HG02884 (cell line): ENCODE measurements around the gene PTPN22.

Experiments used
- ATAC-seq: cut with Tn5 transposase; IDR thresholded peaks from one replicate; pipeline ENCODE4 v1.9.1; 2021; ENCODE audit warnings: mild to moderate bottlenecking, moderate library complexity; ENCODE audit not compliant: unreplicated experiment

The PTPN22 gene

DNA sequence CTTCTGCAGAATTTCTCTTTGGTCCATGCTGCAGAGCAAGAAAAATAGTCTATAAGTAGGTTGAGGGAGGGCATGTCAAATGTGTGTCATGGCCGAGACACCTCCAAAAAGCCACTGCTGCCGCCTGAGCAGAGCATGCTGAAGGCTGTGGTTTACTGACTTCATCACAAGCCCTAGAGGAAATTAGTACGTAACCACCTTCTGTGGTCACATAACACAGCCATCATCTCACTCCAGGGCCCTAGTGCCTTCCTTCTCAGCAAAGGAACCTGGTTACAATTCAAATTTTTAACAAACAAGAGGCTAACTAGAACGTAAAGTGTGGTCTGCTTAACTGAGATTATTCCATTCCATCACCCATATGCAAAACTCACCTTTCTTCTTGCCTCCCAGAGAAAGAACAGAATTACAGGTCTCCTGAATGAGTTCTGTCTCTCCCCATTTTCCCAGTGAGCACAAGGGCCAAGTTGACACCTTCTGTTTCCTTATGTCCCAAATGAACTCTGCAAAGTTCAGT lies at the start of gene PTPN22:
Gene PTPN22, minus strand, starts transcription at position 116 of the 517 bp plus-strand sequence.
- peak; percentile 95 for ATAC-seq

DNA sequence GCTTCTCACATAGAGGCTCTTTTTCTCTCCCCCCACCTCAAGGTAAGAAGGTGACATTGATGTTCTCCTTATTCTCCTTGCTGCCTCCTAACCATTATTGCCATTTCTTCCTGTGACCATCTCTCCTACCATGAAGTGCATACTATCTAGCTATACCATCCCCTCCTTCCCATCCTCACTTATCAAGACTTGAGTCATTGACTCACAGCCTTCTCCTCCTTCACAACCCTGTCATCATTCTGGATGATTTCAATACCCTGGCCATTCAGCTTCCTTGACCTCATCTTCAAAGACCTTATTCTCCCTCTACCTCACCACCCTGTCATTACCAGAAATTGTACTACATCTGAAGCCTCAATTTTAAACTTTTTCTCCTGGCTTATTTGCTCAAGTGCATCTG lies 46.7 kb upstream of the PTPN22 start:
- no peak for ATAC-seq

DNA sequence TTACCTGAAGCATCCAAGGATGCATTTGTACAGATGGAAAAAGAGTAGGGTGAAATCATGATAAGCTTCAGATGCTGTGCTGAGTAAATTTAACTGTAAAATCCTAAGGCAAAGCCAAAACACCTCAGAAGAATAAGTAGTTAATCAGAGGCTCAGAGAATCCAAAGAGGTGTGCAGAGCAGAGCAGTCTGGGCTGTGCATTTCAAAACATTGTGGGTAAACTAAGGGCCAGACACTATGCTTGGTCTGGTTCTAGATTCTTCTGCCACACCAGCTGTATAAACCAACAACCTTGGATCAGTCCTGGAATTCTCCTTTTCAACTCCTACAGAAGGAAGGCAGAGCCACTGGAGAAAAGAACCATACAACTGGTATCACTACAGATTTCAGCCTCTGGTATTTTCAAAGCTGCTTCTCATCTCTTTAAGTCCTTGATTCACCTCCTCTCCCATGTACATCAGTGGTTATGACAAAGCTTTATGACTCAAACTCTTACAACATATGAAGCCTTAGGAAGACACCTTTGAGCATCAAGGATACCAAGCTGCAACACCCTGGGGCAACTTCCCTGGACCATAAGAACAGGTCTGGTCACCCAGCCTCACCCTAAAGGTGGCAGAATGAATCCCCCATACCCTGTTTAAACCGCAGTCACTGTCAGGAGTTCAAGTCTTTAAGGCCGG lies 46.0 kb upstream of the PTPN22 start:
- ATAC-seq = no peak

DNA sequence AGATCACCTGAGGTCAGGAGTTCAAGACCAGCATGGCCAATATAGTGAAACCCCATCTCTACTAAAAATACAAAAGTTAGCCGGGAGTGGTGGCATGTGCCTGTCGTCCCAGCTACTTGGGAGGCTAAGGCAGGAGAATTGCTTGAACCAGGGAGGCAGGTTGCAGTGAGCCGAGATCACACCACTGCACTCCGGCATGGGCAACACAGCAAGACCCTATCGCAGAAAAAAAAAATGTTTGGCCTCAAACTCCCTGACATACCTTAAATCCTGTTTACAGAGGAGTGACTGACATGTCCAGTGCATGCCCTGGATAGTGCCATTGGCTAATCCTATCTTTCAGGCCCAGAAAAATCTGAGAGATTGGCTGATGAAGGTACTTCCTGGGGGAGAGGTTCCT lies 45.5 kb upstream of the PTPN22 start:
- no peak for ATAC-seq

DNA sequence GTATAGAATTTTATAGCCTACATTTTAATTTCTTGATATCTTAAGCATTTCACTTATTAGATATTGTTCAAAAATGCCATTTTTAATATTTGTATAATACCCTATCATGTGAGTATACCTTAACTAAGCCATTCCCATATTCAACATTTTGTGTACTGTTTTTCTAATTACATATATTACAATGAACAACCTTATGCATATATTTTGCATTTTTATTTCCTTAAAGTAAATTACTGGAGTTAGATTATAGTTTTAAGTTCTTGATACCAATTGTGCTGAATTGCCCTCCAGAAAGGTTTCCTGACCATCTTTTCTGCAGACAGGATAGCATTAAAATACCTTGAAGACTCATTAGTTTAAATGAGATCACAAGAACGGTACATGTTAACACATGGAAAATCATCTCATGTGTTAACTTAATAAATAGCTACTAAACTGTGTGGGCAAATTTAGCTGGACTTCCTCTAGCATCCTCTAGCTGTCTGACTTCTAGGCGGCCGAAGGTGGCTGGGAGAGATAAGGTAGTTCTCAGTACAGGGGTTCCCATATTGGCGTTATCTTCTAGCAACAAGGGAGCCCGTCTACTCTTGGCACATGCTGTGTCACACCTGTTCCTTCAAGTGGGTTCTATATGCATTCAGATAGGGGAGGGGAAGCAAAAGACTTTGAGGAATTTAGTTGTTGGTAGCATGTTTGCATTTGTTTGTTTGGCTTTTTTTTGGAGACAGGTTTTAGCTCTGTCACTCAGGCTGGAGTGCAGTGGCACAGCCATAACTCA lies 42.6 kb upstream of the PTPN22 start:
- ATAC-seq = no peak

DNA sequence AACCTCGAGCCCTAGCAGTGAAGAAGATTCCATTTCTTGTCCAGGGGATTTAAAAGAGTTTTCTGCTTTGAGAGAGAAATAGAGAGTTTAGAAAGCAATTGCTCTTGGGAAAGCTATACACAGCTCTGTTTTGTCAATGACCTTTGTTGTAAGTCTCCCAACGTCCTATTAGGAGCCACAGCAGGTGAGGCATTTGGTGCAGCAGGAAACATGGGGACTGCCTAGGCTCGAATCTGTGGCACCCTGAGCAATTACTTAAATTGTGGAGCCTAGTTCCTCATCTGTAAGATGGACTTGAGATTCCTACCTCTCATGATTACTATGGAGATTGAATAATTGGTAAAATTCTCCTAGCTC lies 41.8 kb upstream of the PTPN22 start:
- no peak for ATAC-seq

DNA sequence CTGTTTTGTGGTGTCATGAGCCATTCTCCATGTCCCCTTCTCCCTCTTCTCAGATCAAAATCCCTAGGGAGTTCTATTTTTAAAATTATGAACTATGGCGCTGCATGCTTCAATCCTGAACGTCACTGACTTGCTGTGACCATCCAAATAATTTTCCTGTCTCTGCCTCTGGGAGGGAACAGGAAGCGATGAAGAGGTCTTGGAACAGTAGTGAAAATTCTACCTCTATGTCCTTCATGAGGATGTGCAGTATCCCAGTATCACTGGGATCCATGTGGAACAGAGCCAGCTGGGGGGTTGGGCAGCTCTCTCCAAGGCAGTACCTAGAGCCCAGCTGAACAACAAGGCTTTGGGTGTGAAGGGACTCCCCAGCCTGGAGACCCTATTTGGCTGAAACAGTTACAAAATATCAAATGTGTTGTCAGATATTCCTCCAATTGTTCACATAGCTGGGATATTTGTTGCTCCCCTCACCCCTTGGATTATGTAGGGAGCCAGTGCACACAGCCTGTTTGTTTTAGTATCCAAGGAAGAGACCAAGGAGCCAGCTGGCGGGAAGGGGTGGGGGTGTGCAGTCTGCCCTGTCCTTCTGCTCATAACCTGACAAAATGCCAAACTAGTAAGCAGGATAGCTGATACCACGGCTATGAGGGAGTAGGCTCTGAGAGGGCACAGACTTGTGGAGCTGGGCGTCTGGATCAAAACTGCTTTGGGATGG lies 41.2 kb upstream of the PTPN22 start:
- ATAC-seq = no peak

DNA sequence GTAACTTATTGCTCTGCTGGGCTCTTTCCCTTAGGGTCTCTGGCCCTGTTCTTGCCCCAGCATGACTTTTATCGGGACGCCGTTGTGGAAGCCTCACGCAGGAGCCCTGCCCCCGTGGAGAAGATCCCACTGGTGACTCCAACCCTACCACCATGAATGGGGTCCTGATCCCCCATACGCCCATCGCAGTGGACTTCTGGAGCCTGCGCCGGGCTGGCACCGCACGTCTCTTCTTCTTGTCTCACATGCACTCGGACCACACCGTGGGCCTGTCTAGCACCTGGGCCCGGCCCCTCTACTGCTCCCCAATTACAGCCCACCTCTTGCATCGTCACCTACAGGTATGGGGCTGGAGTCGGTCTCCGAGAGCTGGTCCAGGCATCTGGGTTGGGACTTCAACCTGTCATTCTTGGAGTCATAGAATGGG lies 33.9 kb upstream of the PTPN22 start:
- no peak for ATAC-seq

DNA sequence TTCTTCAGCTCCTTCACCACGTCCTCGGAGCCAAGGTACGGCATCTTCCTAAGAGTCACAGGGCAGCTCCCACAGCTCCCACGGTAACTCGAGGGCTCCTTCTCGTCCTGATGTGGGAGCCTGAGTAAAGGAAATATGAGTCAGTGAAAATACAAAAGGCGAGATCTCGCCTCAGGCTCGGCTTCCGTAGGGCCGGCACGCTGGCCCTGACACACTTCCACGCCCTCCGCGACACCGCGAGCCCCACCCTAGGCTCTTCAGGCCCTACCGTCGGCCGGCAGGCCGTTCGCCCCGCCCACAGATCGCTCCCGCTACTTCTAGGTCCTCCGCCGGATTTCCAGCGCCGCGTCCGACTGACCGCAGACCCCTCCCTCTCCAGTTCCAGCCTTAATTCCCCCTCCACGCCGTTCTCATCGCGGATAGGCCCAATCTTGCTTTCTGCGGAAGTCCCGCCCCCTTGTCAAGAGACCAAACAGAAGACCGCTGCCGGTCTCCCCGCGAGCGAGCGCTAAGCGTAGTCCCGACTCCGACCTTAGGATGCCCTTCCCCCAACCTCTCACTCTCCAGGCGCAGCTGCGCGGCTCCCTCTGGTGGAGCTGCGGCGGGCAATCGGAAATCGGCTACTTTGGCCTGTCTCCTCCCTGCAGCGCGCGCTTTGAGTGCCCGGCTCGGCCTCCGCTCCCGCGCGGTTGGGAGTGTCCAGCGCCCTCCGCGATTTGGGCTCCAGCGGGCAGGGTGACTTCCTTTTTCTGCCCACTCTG lies 33.3 kb upstream of the PTPN22 start, which contains the start of the genes AP4B1 and DCLRE1B:
Gene AP4B1, minus strand, starts transcription at position 126 of the 761 bp plus-strand sequence. Its CDS starts 82 bp downstream, at position 44.
Gene DCLRE1B, plus strand, starts transcription at position 653 of the 761 bp plus-strand sequence. CDS start 261 bp downstream, outside the sequence.
- peak; percentile 93 for ATAC-seq

DNA sequence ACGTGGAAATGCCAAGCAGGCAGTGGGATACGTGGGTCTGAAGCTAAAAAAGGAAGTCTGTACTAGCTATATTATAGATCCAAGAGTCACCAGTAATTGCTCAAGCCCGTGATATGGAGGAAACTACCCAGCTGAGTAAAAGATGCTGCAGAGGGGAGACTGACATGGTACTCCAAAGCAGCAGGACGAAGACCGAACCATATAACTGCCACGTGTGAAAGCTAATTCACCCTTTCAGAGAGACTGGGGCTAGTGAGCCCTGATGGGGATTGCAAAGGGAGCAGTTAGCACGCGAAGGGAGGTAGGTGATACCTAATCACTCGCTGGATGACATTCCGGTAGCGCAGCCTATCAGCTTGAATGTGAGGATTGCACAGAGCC lies 32.8 kb upstream of the PTPN22 start:
- ATAC-seq = peak; percentile 27

DNA sequence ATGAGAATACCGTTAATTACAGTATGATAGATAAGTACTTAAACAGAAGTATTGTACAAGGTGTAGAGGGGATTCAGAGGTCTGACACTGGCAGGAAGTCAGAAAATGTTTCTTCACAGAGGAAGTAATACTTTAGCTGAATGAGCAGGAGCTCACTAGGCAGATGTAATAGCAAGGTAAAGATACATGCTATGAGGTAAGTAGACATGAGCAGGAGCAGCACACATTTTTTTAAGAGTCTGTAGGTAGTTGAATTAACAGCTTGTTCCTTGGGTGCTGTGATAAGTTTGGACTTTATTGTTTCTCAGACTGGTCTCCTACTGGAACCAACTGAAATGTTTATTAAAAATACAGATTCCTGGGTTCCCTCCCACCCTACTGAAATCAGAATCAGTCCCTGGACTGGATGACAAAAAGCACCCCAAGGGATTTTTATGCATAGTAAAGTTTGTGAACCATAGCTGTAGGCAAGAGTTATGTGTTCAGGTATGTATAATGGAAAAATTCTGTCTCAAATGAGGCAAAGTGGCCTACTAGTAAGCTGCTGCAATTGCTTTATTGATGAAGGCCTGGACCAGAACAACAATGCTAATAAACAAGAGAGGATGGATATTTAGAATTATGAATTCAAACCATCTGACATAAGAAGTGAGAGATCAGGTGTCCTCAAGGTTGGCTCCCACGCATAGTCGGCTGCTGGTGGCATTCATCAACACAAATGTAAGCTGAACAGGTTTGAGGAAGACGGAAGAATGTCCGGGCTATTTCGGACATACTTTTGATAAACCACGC lies 32.2 kb upstream of the PTPN22 start:
- no peak for ATAC-seq

DNA sequence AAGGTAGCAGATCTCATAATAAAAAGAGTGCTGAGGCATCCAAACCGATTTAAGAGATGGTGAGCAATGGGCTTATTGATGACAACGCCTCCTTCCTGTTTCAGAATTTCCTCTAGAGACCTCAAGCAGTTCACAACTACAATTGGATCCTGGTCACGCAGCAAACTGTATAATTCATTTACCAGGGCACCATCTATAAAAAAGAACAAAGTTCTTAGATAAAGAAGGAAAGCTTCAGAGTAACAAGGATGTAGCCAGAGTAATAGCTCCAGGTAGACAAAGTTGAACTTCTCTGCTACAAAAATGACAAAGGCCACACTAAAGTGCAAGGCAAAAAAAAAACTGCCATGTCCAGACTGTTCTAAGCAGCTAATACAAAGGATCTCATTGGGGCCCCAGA lies 29.7 kb upstream of the PTPN22 start:
- ATAC-seq = no peak

DNA sequence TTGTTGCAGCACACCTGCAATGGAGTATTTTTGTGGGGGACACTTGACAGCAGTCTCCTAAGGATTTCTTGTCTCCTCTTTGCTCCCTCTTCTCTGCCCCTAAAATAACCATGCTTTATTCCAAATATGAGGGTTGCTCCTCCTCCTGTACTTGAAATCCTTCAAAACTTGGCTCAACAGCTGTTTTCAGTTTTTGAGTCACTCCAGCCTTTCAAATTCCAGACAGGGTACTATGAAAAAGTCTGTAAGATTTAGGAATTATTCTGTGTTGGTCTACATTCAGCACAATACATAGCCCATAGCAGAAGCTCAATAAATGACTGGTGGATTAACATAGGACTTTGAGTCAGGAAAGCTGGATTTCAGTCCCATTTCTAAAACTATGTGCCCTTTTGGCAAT lies 27.6 kb upstream of the PTPN22 start:
- no peak for ATAC-seq

DNA sequence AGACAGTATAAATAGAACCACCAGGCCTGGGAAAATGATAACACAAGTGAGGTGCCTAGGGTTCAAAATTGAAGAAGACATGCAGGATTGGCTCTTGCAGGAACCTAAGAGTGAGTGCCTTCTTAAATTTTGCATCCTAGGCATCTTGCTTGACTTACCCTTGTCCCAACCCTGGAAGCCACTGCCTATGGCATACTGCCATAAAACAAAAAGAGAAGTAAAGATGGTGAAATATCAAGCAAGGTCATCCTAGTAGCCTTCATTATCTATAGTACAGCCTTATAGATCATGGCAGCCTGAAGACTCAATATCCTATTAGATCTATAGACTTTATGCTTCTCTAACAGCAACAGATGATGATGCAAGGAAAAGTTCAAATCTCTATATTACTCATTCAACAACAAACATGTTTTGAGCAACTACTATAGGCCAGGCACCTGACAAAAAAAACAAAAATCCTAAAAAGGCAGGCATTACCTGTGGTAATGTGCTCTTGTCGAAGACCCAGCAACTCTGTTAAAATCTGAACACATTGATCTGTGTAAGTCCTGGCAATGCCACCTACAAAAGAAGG lies 26.8 kb upstream of the PTPN22 start:
- ATAC-seq = no peak

DNA sequence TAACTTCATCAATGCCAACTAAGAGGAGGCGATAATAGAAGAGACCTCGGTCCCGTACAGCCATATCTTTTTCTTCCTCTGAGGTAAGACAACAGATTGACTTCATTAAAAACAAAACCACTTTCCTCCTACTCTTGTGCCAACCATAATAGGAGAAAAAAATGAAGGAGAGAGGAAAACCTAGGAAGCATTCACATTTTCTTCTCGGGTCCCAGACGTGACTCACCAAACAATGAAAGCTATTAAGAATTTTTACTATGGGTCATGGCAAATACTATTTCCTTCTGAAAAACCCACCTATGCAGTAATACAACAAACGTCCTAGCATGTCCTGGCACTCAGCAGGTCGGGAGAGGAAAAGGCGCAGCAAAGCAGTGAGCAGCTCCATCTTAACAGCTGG lies 24.4 kb upstream of the PTPN22 start:
- ATAC-seq = no peak

DNA sequence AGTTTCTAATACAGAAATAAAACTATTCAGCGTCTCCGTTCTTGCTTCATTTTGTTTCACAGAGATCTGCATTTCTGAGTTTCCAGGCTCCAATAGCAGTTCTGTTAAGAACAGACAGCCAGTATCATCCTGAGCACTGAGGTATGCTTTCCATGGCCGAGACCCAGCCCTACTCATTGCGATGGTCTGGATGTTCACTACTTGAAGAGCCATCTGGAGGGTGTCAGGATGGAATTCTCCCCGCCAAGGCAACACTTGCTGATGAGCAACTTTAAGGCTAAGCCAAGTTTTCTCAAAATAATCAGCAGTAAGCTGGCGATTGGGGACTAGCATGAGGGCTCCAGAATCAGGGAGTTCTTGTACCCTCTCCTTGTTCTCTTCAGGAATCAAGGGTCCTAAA lies 23.6 kb upstream of the PTPN22 start:
- no peak for ATAC-seq

DNA sequence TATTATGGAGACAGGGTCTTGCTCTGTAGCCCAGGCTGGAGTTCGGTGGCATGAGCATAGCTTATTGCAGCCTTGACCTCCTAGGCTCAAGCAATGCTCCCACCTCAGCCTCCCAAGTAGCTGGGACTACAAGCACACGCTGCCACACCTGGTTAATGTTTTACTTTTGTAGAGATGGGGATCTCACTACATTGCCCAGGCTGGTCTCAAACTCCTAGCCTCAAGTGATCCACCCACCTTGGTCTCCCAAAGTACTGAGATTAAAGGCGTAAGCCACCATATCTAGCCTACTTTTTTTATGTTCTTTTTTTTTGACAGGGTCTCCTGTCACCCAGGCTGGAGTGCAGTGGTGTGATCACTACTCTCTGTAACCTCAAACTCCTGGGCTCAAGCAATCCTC lies 21.8 kb upstream of the PTPN22 start:
- ATAC-seq = no peak

DNA sequence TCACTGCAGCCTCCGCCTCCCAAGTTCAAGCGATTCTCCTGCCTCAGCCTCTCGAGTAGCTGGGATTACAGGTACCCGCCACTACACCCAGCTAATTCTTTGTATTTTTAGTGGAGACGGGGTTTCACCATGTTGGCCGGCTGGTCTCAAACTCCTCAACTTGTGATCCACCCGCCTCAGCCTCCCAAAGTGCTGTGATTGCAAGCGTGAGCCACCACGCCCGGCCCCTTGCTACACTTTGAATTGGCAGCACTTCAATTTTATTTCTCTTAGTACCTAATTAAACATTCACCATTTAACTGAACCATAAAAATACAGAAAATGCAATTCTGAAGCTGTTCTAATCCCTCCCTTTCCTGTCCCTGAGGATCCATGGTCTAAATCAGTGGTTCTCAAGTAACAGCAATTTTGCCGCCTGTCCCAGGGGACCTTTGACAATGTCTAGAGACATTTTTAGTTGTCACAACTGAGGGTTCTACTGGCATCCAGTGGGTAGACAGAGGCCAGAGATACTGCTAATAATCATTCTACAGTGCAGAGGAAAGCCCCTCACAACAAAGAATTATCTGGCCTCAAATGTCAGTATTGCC lies 20.2 kb upstream of the PTPN22 start:
- ATAC-seq = no peak

DNA sequence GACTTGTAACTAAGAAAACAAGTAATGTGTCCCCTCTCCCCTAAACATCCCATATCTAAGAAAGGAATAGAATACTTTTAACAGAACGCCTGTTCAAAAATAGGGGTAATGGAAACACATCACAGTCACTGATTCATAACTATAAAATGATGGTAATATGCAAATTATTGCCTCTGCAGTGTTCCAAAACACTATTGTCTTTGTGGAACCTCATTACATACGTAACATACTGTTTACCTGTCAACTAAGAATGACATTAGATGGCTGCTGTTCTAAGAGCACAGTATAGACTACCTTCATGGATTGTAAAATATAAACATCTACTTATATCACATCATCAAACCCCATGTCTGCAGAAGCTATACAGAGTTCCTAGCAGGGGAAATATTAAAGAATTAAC lies 19.3 kb upstream of the PTPN22 start:
- ATAC-seq = no peak
